WTC11 (cell line): Measurements from ENCODE around the gene GRID2. TPM values are rescaled to one million over a fixed set of nuclear protein-coding genes. Genes with fewer than 3 reads are reported as not detected.

Experiments used
- ATAC-seq: fragments of 200-7000 bp; cut with Tn5 transposase; 2 replicates; pipeline ENCODE4 v1.10.0; 2021; ENCODE audit warnings: mild to moderate bottlenecking, moderate library complexity
- CTCF ChIA-PET: fragments of 300-600 bp; sonication (Branson Sonifier 250); formaldehyde crosslinking; loops from one replicate; lab custom pipeline; 2021; ENCODE audit warnings: antibody characterized with exemption; lab: Charles Lee
- POLR2A ChIA-PET: fragments of 350-600 bp; sonication (Branson Sonifier 250); formaldehyde crosslinking; loops from one replicate; lab custom pipeline; 2021; ENCODE audit warnings: antibody characterized with exemption; lab: Charles Lee
- DNase-seq: peaks from one replicate; pipeline ENCODE4 v3.0.0; 2021; ENCODE audit warnings: low spot score
- H3K27ac Mint-ChIP-seq: 2 replicates; pipeline ENCODE4 v1.8.0; 2021; ENCODE audit warnings: mixed read lengths
- H3K27me3 Mint-ChIP-seq: 2 replicates; pipeline ENCODE4 v1.8.0; 2021; ENCODE audit warnings: low read depth, mild to moderate bottlenecking, moderate library complexity, mixed read lengths
- H3K36me3 Mint-ChIP-seq: 2 replicates; pipeline ENCODE4 v1.8.0; 2021; ENCODE audit warnings: mixed read lengths
- H3K4me1 Mint-ChIP-seq: 2 replicates; pipeline ENCODE4 v1.8.0; 2022; ENCODE audit warnings: mixed read lengths
- H3K4me3 Mint-ChIP-seq: 2 replicates; pipeline ENCODE4 v1.8.0; 2021; ENCODE audit warnings: mild to moderate bottlenecking, moderate library complexity, mixed read lengths
- H3K9me3 Mint-ChIP-seq: 2 replicates; pipeline ENCODE4 v1.8.0; 2021; ENCODE audit warnings: mixed read lengths
- CBFB ChIP-seq: sonication (generic); formaldehyde crosslinking; IDR thresholded peaks from 2 replicates; pipeline ENCODE4 v1.8.1; 2022; ENCODE audit warnings: mild to moderate bottlenecking, low read depth, missing genetic modification reagents
- CREB1 ChIP-seq: sonication (generic); formaldehyde crosslinking; IDR thresholded peaks from 2 replicates; pipeline ENCODE4 v1.8.0; 2023; ENCODE audit warnings: mild to moderate bottlenecking, missing genetic modification reagents
- ETV6 ChIP-seq: sonication (generic); formaldehyde crosslinking; IDR thresholded peaks from 2 replicates; pipeline ENCODE4 v1.8.1; 2022; ENCODE audit warnings: mild to moderate bottlenecking, missing genetic modification reagents
- IRF2 ChIP-seq: sonication (generic); formaldehyde crosslinking; IDR thresholded peaks from 2 replicates; pipeline ENCODE4 v1.8.0; 2022; ENCODE audit warnings: low read depth, missing genetic modification reagents, borderline replicate concordance
- NR2C2 ChIP-seq: sonication (generic); formaldehyde crosslinking; IDR thresholded peaks from 2 replicates; pipeline ENCODE4 v1.8.0; 2022; ENCODE audit warnings: mild to moderate bottlenecking, missing genetic modification reagents
- USF1 ChIP-seq: sonication (generic); formaldehyde crosslinking; IDR thresholded peaks from 2 replicates; pipeline ENCODE4 v1.8.0; 2022; ENCODE audit warnings: mild to moderate bottlenecking, missing genetic modification reagents
- ZBTB43 ChIP-seq: sonication (generic); formaldehyde crosslinking; IDR thresholded peaks from 2 replicates; pipeline ENCODE4 v1.8.1; 2023; ENCODE audit warnings: mild to moderate bottlenecking, missing genetic modification reagents
- ZNF219 ChIP-seq: sonication (generic); formaldehyde crosslinking; IDR thresholded peaks from 2 replicates; pipeline ENCODE4 v1.8.0; 2023; ENCODE audit warnings: missing genetic modification reagents, mild to moderate bottlenecking, borderline replicate concordance
- ZNF281 ChIP-seq: sonication (generic); formaldehyde crosslinking; IDR thresholded peaks from 2 replicates; pipeline ENCODE4 v1.8.0; 2023; ENCODE audit warnings: mild to moderate bottlenecking, missing genetic modification reagents
- ZNF532 ChIP-seq: fragments of 250-450 bp; sonication (Bioruptor Pico); IDR thresholded peaks from 2 replicates; pipeline ENCODE4 v1.9.0; 2021; ENCODE audit warnings: mild to moderate bottlenecking, borderline replicate concordance
- total RNA-seq: library from RNA; stranded (reverse); gene quantifications from 3 replicates; pipeline ENCODE4 v1.2.3, GENCODE V29; 2021
- TF ChIP-seq, protein P1 (sequence below): fragments of 200-600 bp; IDR thresholded peaks from 2 replicates; pipeline ENCODE4 v1.8.0; 2022; ENCODE audit warnings: antibody characterized with exemption
- TF ChIP-seq, protein P2 (sequence below): sonication (generic); formaldehyde crosslinking; IDR thresholded peaks from 2 replicates; pipeline ENCODE4 v1.8.1; 2022; ENCODE audit warnings: missing genetic modification reagents, borderline replicate concordance
- TF ChIP-seq, protein P3 (sequence below): fragments of 250-450 bp; sonication (Bioruptor Pico); conservative IDR thresholded peaks from 2 replicates; pipeline ENCODE4 v1.9.0; 2021; ENCODE audit warnings: mild to moderate bottlenecking
- TF ChIP-seq, protein P4 (sequence below): sonication (generic); formaldehyde crosslinking; IDR thresholded peaks from 2 replicates; pipeline ENCODE4 v1.8.1; 2022; ENCODE audit warnings: low read depth, mild to moderate bottlenecking, moderate library complexity, missing genetic modification reagents, borderline replicate concordance
- TF ChIP-seq, protein P5 (sequence below): sonication (generic); formaldehyde crosslinking; IDR thresholded peaks from 2 replicates; pipeline ENCODE4 v1.8.1; 2023; ENCODE audit warnings: mild to moderate bottlenecking, missing genetic modification reagents, moderate library complexity

The GRID2 gene
- total RNA-seq, 1 experiment from 2014 or later: 26.8 TPM

DNA sequence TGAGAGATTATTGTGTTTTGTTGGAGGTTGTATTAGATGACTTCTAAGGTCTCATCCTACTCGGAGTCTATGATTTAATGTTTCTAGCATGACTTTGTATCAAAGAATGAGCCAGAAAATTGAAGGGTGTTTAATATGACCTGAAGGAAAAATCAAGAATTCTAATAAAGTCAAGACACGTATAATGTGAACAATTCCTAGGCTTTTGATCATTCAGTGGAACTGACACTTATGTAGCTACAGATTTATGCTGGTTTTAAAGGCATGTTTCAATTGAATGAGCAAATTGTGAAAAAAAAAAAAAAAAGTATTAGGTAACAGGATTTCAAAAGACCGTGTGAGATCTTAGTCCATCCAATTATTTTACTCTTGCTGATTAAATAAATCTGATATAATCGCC lies 64.9 kb downstream of the GRID2 start (continued):
- TF ChIP-seq ZBTB43 (CRISPR knock-in tag) (no peak), IRF2 (CRISPR knock-in tag) (no peak), CBFB (CRISPR knock-in tag) (no peak), NR2C2 (CRISPR knock-in tag) (no peak)
- TF ChIP-seq, all 79 proteins: peak for 0

- ChIA-PET CTCF (no interaction called here), POLR2A (interaction anchor here (0.7 kb wide), 1 partner anchor 16 kb away, joined by 3 read pairs; no protein-coding TSS in a partner anchor)
- Mint-ChIP-seq H3K27ac (no peak overlapping the region; the same call in 1 of the 2 replicates), H3K27me3 (no peaks in the 10 kb centered on the region), H3K36me3 (peaks cover 13% of the 10 kb centered on the region), H3K4me1 (peaks cover 32% of the 10 kb centered on the region), H3K4me3 (no peak overlapping the region), H3K9me3 (peaks cover 13% of the 10 kb centered on the region)
- DNase-seq (no peak), ATAC-seq (no peak)
- TF ChIP-seq ETV6 (CRISPR knock-in tag) (no peak), CREB1 (CRISPR knock-in tag) (no peak), ZNF281 (no peak), IRF2 (CRISPR knock-in tag) (no peak), ZNF532 (CRISPR knock-in tag) (no peak), ZNF219 (CRISPR knock-in tag) (no peak), USF1 (CRISPR knock-in tag) (no peak)
- TF ChIP-seq, protein P1, sequence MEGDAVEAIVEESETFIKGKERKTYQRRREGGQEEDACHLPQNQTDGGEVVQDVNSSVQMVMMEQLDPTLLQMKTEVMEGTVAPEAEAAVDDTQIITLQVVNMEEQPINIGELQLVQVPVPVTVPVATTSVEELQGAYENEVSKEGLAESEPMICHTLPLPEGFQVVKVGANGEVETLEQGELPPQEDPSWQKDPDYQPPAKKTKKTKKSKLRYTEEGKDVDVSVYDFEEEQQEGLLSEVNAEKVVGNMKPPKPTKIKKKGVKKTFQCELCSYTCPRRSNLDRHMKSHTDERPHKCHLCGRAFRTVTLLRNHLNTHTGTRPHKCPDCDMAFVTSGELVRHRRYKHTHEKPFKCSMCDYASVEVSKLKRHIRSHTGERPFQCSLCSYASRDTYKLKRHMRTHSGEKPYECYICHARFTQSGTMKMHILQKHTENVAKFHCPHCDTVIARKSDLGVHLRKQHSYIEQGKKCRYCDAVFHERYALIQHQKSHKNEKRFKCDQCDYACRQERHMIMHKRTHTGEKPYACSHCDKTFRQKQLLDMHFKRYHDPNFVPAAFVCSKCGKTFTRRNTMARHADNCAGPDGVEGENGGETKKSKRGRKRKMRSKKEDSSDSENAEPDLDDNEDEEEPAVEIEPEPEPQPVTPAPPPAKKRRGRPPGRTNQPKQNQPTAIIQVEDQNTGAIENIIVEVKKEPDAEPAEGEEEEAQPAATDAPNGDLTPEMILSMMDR: no peak
- TF ChIP-seq, protein P2, sequence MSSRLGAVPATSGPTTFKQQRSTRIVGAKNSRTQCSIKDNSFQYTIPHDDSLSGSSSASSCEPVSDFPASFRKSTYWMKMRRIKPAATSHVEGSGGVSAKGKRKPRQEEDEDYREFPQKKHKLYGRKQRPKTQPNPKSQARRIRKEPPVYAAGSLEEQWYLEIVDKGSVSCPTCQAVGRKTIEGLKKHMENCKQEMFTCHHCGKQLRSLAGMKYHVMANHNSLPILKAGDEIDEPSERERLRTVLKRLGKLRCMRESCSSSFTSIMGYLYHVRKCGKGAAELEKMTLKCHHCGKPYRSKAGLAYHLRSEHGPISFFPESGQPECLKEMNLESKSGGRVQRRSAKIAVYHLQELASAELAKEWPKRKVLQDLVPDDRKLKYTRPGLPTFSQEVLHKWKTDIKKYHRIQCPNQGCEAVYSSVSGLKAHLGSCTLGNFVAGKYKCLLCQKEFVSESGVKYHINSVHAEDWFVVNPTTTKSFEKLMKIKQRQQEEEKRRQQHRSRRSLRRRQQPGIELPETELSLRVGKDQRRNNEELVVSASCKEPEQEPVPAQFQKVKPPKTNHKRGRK: no peak
- TF ChIP-seq, protein P3, sequence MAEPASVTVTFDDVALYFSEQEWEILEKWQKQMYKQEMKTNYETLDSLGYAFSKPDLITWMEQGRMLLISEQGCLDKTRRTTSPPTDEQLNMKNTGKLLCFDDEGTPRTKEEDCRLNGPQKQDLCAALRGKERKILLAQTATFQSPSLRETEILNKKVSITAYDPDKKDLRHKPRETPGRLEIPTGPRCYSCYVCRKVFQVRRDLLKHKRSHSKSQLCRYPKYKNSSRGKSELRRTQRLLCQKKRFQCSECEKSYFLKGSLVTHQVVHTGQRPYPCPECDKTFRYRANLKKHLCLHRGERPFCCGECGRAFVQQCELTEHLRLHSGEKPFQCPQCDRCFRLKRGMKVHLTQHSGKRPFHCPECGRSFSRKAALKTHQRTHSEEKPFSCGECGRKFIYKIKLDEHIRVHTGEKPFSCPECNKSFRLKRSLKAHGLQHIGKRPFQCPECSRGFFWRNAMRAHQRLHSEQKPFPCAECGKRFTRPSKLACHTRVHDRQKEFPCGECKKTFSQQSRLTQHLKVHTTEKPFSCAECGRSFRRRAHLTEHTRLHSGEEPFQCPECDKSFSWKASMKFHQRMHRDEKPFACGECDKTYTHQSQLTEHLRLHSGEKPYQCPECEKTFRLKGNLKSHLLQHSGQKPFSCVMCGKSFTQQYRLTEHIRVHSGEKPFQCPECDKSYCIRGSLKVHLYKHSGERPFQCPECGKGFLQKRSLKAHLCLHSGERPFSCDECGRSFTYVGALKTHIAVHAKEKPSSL (CRISPR knock-in tag): no peak
- TF ChIP-seq, protein P4, sequence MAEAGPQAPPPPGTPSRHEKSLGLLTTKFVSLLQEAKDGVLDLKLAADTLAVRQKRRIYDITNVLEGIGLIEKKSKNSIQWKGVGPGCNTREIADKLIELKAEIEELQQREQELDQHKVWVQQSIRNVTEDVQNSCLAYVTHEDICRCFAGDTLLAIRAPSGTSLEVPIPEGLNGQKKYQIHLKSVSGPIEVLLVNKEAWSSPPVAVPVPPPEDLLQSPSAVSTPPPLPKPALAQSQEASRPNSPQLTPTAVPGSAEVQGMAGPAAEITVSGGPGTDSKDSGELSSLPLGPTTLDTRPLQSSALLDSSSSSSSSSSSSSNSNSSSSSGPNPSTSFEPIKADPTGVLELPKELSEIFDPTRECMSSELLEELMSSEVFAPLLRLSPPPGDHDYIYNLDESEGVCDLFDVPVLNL (CRISPR knock-in tag): no peak
- TF ChIP-seq, protein P5, sequence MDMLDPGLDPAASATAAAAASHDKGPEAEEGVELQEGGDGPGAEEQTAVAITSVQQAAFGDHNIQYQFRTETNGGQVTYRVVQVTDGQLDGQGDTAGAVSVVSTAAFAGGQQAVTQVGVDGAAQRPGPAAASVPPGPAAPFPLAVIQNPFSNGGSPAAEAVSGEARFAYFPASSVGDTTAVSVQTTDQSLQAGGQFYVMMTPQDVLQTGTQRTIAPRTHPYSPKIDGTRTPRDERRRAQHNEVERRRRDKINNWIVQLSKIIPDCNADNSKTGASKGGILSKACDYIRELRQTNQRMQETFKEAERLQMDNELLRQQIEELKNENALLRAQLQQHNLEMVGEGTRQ: no peak
Observed at GRCh38 chr4:92381616-92382015, 77.8 kb downstream of the GRID2 start.
